Suppressor macrophage treated with lipopolysaccharide for 1 hour (primary cell): ENCODE data around the gene PLK3.
"Not testable (repeated sequence)": the region's sequence is repeated elsewhere in the genome, so short reads cannot be mapped to it uniquely, and the experiment has no call there.

ENCODE experiments used
- DNase-seq, 3 donors: peaks; one replicate each; pipeline ENCODE4 v3.0.0-alpha.2; 2020 to 2022

PLK3 gene

DNA sequence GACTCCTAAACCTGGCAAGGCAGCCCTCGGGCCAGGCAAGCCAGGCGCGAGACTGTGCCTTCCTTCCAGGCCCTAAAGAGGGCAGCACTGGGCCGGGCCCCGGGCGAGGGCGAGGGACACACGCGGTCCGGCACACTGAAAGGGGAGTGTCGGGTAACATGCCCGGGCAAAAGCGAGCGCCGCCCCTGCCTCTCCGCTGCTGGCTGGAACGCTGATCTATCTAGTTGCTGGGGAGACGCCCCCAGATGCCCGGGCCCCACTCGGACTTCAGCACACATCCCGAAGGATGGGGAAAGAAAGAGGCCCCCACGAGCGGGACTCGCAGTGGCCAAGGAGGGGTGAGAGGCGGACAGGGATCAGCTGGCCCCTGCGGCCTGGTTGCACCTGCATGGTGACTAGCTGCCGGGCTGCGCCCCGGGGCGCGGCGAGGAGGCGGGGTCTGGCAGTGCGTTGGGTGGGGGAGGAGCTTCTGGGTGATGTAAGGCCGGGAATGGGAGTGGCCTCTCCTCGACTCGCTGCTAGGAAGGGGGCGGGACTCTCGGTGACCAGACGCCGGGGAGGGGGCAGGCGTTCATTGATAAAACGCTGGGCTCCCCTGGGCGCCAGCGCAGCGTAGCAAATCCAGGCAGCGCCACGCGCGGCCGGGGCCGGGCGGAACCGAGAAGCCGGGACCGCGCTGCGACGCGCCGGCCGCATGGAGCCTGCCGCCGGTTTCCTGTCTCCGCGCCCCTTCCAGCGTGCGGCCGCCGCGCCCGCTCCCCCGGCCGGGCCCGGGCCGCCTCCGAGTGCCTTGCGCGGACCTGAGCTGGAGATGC, at the start of gene PLK3:
Gene PLK3 (plus strand): TSS at position 608 of the 815 bp plus-strand sequence. CDS start 87 bp downstream, at position 695.
- DNase-seq = peak; percentile 98 to 99 (median 99)

- DNase-seq = no peak
These were observed 42.8 kb upstream of the PLK3 start for GRCh38 chr1:44757420-44757819.

- DNase-seq = no peak
These were observed 41.1 kb upstream of the PLK3 start for GRCh38 chr1:44759077-44759476.

DNA sequence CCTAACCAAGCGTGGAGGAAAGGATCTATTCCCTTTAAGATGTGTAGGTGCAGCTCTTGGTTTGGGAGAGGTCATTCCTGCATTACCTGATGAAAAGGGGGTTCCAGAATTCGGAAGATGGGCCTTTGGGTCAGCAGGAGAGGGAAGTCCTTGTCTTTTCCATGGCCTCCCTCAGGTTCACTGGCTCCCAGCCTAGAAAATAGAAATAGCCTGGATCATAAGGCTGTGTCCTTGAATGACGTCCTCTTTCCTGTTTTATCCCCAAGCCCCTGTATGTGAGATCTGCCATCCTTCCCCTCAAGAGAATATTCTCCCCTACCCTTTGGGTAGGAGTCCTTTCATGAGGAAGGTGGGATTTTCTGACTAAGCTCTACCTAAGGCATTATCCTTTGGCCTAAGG, 39.3 kb upstream of the PLK3 start:
- no peak for DNase-seq

GRCh38 chr1:44766421-44766820, 33.8 kb upstream of the PLK3 start:
- DNase-seq = not testable (repeated sequence)

- peak; percentile 97 to 98 (median 97) for DNase-seq
These were observed 24.9 kb upstream of the PLK3 start, which contains the start of gene RPS8 for GRCh38 chr1:44775078-44775929. Gene RPS8, plus strand, starts transcription at chr1:44775540. Its CDS starts 57 bp downstream, at chr1:44775597.

- peak in 2 of 3 donors; percentile 49 to 63 for DNase-seq
These were observed 24.0 kb upstream of the PLK3 start for GRCh38 chr1:44775930-44776729.

DNA sequence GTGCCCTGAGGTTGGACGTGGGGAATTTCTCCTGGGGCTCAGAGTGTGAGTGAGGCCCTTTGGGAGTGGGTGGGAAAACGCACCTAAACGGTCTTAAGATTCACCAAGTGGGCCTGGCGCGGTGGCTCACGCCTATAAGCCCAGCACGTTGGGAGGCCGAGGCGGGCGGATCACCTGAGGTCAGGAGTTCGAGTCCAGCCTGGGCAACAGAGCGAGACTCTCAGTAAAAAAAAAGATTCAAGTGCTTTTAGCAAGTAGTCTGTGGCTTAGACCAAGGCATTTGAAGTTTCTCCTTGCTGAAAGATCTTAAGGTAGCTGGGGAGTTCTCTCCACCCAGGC, 23.5 kb upstream of the PLK3 start:
- no peak for DNase-seq

- DNase-seq = no peak
These were observed 22.6 kb upstream of the PLK3 start for GRCh38 chr1:44777547-44777946.

GRCh38 chr1:44777969-44778635, 22.1 kb upstream of the PLK3 start:
- peak; percentile 57 to 58 (median 57) for DNase-seq

DNA sequence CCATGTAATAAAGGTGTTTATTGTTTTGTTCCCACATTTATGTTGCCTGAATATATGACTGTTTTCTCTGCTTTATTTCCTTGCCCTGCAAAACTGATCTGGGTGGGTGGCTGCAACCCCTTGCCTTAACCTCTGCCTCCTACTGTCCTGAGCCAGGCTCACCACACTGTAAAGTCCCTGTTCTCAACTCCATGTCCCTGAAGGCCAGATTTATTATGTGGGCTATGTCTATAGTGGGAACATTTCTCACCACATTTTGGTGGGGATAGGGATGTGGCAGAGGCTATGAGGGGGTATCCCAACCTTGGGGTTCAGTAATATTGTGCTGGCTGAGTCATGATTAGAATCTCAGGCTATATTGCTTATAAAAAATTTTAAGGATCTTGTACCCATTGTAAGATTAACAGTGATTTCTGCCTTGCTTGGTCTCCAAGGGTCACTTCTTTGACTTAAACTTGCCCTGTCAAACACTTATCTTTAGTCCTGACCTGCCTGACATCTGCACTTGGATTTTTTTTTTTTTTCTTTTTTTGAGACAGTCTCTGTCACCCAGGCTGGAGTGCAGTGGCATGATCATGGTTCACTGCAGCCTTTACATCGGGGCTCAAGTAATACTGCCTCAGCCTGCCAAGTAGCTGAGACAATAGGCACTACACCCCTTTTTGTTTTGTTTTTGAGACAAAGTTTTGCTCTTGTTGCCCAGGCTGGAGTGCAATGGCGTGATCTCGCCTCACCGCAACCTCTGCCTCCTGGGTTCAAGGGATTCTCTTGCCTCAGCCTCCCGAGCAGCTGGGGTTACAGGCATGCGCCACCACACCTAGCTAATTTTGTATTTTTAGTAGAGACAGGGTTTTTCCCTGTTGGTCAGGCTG, 21.2 kb upstream of the PLK3 start:
- DNase-seq = no peak

DNA sequence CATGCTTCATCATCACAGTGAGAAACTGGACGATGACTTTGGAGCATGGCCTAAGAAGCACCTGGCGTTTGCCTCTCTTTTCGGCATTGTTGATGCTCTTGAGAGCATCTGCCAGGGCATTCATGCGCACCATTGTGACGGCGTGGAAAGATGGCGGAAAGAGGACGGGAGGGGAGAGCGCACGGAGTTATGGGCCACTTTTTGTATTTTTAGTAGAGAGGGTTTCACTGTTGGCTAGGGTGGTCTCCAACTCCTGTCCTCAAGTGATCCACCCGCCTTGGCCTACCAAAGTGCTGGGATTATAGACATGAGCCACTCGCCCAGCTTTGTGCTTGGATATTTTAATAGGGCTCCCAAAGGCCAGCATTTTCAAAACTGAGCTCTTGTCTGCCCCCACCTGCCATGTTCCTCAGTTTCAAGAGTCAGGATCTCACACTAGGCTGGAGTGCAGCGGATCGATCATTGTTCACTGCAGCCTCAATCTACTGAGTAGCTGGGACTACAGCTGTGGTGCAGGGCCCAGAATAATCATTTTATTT, 19.5 kb upstream of the PLK3 start:
- no peak for DNase-seq

GRCh38 chr1:44783697-44784093, 16.5 kb upstream of the PLK3 start:
- peak in 1 of 3 donors; percentile 3 for DNase-seq

DNA sequence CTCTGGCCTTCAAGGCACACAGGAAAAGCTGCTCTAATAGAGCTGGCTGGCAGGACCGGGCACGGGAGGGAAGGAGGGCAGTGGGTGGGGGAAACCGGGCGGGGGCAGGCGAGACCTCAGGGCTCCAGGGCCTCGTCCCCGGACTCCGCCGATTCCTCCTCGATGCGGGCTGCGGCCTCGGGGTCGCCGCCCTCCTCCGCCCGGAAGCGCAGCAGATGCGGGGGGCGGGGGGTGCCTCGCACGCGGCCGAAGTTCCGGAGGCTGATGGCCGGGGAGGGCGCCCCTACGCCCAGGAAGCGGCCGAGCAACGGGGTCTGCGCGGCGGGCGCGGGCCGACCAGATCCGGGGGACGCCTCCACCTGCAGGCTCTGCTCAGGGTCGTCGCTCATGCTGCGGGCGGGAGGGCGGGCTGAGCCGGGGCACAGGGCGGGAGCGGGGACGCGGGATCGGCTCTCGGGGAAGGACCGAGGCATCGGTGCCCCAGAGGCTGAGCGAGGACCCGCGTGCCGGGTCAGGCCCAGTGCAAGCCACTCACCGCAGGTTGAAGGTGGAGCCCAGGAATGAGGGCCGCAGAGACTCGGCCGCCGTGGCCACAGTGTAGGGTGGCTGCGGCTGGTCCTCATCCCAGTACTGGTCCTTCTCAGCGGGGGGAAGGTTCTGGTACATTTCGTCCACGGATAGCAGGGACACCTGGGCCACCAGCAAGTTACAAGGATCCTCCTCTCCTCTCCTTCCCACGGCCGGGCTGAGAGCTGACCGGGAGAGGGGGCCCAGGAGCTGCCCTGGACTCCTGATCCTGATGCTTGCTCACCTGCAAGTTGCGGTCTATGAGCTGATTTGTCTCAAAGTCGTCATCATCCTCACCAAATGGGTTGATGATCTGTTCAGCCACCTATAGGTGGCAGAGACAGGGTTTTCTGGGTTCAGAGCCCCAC, 15.8 kb upstream of the PLK3 start:
- peak in 2 of 3 donors; percentile 18 to 55 for DNase-seq

DNA sequence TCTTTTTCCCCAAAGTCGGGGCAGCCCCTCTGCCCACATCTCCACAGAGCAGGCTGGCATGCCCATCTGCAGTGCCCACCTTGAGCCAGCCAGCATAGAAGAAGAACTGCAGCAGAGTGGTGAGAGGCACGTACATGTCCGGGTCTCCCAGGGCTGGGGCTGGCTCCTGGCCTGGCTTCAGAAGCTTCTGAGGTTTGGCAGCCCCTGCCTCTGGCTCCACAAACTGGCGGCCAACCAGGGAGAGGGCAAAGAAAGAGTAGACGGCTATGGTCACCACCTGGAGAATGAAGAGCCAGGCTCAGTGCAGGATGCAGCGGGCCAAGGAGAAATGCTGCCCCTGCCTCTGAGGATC, 15.2 kb upstream of the PLK3 start:
- DNase-seq = peak in 1 of 3 donors; percentile 15

- DNase-seq = no peak
These were observed 14.6 kb upstream of the PLK3 start for GRCh38 chr1:44785501-44786137.

DNA sequence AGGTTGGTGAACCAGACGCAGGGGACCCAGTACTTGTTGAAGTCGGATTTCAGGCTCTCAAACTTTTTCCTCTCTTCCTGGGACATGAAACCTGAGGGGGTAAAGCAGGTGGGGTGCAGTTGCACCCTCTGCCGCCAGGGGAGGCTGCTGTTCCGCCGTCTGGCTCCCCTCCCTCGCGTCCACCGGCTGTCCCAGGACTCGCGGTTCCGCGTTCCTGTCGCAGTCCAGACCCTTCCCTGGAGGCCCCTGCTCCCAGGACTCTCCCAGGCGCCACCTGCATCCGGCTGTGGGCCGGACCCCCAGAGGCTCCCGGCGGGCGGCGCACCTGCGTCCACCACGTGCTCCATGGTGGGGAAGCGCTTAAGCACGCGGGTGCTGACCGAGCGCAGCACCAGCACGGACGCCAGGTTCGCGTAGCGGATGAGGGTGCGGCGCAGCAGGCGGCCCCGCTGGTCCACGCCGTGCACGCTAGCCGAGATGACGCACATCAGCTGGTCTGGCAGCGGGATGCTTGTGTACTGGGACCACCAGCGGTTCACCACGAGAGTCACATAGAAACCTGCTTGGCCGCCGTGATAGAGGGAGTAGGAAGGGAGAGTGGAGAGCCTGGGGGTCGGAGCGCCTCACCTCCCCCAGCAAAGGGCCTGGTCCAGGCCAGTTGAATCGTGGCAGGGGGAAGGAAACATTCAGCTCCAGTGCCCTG, 13.9 kb upstream of the PLK3 start:
- DNase-seq = peak; percentile 58 to 77 (median 66)

DNA sequence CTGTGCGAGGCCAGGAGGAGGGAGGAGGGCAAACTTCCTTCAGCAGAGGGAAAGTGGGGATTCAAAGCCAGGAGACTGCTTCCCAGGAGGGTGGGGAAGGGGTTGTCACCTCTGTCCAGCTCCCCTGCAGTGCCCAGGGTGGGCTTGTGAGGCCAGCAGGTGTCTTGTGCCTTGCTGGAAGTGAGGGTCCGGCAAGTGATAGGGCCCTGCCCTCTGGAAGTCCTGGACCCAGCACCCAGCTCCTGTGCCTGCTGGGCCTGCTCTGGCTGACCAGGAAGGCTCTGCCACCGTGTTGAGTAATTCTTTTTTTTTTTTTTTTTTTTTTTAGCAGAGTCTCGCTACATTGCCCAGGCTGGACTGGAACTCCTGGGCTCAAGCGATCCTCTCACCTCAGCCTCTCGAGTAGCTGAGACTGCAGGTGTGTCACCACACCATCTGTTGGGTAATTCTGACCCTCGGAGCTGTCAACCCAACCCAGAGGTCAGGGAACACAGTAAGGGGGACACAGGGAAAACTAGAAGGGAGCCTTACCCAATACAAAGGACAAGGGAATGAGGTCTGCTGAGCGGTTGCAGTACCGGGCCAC, 13.2 kb upstream of the PLK3 start:
- DNase-seq = peak in 1 of 3 donors; percentile 15
